Measurements from ENCODE around the gene MYO10. TPM values are rescaled to one million over a fixed set of nuclear protein-coding genes. Genes with fewer than 3 reads are reported as not detected.

Gene MYO10
- total RNA-seq, 1 donor from 2014 or later: 23.1 TPM

DNA sequence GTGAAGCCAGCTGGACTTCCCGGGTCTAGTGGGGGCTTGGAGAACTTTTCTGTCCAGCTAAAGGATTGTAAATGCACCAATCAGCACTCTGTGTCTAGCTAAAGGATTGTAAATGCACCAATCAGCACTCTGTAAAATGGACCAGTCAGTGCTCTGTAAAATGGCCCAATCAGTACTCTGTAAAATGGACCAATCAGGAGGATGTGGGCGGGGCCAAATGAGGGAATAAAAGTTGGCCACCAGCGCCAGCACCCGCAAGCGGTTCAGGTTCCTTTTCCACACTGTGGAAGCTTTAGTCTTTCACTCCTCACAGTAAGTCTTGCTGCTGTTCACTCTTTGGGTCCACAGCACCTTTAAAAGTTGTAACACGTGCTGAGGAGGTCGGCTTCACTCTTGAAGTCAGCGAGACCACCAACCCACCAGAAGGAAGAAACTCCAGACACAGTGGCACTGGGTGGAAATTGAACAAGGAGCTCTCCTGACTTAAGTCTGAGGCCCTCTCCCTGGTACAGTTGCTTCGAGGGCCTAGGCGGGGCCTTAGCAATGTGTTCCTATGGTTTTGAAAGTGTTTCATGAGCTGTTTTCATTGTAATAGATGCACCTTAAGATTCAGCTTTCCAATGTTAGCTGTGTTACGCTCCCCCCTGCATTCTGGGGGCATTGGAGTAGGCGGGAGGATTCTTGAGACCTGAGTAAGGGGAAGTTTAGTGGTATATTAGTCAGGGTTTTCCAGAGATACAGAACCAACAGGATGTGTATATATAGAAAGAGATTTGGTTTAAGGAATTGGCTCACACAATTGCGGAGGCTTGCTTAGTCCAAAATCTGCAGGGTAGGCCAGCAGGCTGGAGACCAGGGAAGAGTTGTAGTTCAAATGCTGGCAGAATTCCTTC, 21.5 kb upstream of the MYO10 start:
- Mint-ChIP-seq H3K36me3 (ENCODE audit: unreplicated experiment) (no peaks in the 10 kb centered on the region), H3K27ac (ENCODE audit: unreplicated experiment) (no peak overlapping the region), H3K4me3 (ENCODE audit: unreplicated experiment) (no peak overlapping the region), H3K9me3 (ENCODE audit: unreplicated experiment) (peaks cover 4% of the 10 kb centered on the region), H3K4me1 (ENCODE audit: low read depth, unreplicated experiment) (no peaks in the 10 kb centered on the region), H3K27me3 (ENCODE audit: unreplicated experiment) (no peaks in the 10 kb centered on the region)
- no peak for DNase-seq
- TF ChIP-seq, protein P1, sequence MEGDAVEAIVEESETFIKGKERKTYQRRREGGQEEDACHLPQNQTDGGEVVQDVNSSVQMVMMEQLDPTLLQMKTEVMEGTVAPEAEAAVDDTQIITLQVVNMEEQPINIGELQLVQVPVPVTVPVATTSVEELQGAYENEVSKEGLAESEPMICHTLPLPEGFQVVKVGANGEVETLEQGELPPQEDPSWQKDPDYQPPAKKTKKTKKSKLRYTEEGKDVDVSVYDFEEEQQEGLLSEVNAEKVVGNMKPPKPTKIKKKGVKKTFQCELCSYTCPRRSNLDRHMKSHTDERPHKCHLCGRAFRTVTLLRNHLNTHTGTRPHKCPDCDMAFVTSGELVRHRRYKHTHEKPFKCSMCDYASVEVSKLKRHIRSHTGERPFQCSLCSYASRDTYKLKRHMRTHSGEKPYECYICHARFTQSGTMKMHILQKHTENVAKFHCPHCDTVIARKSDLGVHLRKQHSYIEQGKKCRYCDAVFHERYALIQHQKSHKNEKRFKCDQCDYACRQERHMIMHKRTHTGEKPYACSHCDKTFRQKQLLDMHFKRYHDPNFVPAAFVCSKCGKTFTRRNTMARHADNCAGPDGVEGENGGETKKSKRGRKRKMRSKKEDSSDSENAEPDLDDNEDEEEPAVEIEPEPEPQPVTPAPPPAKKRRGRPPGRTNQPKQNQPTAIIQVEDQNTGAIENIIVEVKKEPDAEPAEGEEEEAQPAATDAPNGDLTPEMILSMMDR (IDR thresholded peaks at IDR 0.05; ENCODE audit: partially characterized antibody, unreplicated experiment): no peak

DNA sequence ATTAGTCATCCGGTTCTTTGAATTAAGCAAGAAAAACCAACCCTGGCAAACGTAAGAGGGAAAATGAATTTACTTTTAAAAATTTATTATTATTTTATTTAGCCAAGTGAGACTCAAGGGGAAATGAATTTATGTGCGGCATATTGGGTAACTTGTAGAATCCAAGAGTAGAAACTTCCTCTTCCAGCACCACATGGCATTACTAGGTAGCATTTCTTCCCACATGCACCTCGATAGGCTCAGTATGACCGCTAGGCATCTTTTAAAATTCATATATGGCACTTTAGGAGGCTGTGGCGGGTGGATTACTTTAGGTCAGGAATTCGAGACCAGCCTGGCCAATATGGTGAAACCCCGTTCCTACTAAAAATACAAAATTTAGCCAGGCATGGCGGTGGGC, 17.6 kb upstream of the MYO10 start:
- Mint-ChIP-seq H3K27me3 (ENCODE audit: unreplicated experiment) (no peaks in the 10 kb centered on the region), H3K27ac (ENCODE audit: unreplicated experiment) (no peak overlapping the region), H3K4me3 (ENCODE audit: unreplicated experiment) (no peak overlapping the region), H3K9me3 (ENCODE audit: unreplicated experiment) (peaks cover 2% of the 10 kb centered on the region), H3K36me3 (ENCODE audit: unreplicated experiment) (no peaks in the 10 kb centered on the region), H3K4me1 (ENCODE audit: low read depth, unreplicated experiment) (no peaks in the 10 kb centered on the region)
- TF ChIP-seq, protein P1 (IDR thresholded peaks at IDR 0.05; ENCODE audit: partially characterized antibody, unreplicated experiment): no peak
- no peak for DNase-seq

DNA sequence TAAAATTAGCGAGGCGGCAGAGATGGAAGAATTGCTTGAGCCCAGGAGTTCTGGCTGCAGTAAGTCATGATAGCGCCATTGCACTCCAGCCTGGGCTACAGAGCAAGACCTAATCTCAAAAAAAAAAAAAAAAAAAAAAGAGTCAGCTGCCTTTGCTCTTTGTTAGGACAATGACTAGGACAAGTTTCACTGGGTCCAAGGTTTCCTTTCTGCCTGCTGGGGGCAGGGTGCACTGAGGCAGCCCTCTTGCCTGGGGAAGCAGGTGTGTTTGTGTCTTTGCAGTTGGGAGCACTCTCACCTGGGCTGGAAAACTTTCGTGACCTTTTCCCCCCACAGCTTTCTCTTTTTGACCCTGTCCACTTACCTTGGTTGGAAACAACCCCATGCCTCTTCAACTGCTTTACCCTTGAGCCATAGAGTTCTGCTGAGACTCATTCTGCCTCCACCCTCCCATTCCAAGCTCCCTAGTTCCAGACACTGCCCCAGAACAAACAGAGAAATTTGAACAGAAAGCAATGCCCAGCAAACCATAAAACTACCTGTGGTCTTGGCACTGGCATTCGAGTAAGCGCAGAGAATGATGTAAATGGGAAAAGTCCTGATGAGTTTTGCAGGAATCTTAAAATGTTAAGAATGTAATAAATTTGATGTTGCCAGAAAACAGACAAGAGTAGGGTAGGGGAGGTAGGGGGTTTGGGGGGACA, 17.0 kb upstream of the MYO10 start:
- Mint-ChIP-seq H3K9me3 (ENCODE audit: unreplicated experiment) (peaks cover 2% of the 10 kb centered on the region), H3K36me3 (ENCODE audit: unreplicated experiment) (no peaks in the 10 kb centered on the region), H3K27me3 (ENCODE audit: unreplicated experiment) (no peaks in the 10 kb centered on the region), H3K27ac (ENCODE audit: unreplicated experiment) (no peak overlapping the region), H3K4me1 (ENCODE audit: low read depth, unreplicated experiment) (no peaks in the 10 kb centered on the region), H3K4me3 (ENCODE audit: unreplicated experiment) (no peak overlapping the region)
- TF ChIP-seq, protein P1 (IDR thresholded peaks at IDR 0.05; ENCODE audit: partially characterized antibody, unreplicated experiment): no peak
- DNase-seq: no peak

DNA sequence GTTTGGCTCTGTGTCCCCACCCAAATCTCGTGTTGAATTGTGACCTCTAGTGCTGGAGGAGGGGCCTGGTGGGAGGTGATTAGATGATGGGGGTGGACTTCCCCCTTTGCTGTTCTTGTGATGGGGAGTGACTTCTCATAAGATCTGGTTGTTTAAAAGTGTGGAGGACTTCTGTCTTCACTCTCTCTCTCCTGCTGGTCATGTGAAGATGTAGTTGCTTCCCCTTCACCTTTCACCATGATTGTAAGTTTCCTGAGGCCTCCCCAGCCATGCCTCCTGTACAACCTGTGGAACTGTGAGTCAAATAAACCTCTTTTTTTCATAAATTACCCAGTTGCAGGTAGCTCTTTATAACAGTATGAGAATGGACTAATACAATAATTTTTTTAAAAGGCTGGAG, 10.6 kb upstream of the MYO10 start:
- TF ChIP-seq, protein P1 (IDR thresholded peaks at IDR 0.05; ENCODE audit: partially characterized antibody, unreplicated experiment): no peak
- Mint-ChIP-seq H3K27me3 (ENCODE audit: unreplicated experiment) (no peaks in the 10 kb centered on the region), H3K36me3 (ENCODE audit: unreplicated experiment) (peaks cover 11% of the 10 kb centered on the region), H3K4me1 (ENCODE audit: low read depth, unreplicated experiment) (no peaks in the 10 kb centered on the region), H3K9me3 (ENCODE audit: unreplicated experiment) (peaks cover 5% of the 10 kb centered on the region), H3K27ac (ENCODE audit: unreplicated experiment) (no peak overlapping the region), H3K4me3 (ENCODE audit: unreplicated experiment) (no peak overlapping the region)
- no peak for DNase-seq

Data from glutamatergic neuron (in vitro differentiated cells).